Measurements from ENCODE around the gene MDM1. TPM values are rescaled to one million over a fixed set of nuclear protein-coding genes. Genes with fewer than 3 reads are reported as not detected.

Gene MDM1
- polyA plus RNA-seq, 4 donors = 2.9 to 12.8 (median 4.6) TPM

- H3K27ac ChIP-seq (ENCODE audit: low read depth in 1 of 3, low read length in 2 of 3) = no peak overlapping the region
- H3K4me3 ChIP-seq (ENCODE audit: low read depth in 1 of 3, low read length in 3 of 3) = no peak overlapping the region
- DNase-seq = no peak
- FAIRE-seq = no peak
- H3K4me1 ChIP-seq (ENCODE audit: control insufficient read depth in 3 of 3, insufficient read depth in 2 of 3, low read depth in 1 of 3, low read length in 2 of 3) = no peaks in the 10 kb centered on the region
- H3K27me3 ChIP-seq (ENCODE audit: control insufficient read depth in 3 of 3, insufficient read depth in 3 of 3, low read length in 3 of 3) = no peaks in the 10 kb centered on the region
- H3K9me3 ChIP-seq (ENCODE audit: control insufficient read depth in 2 of 2, insufficient read depth in 1 of 2, low read depth in 1 of 2, low read length in 1 of 2) = no peaks in the 10 kb centered on the region
- no peaks in the 10 kb centered on the region for H3K36me3 ChIP-seq (ENCODE audit: control insufficient read depth in 3 of 3, insufficient read depth in 2 of 3, low read depth in 1 of 3, low read length in 3 of 3)
- 51 to 69% (median 66%) methylated on average over 3 of the region's 3 CpGs for WGBS, 3 donors
Measured at GRCh38 chr12:68259318-68259940, 72.7 kb downstream of the MDM1 start.

GRCh38 chr12:68253504-68253903 lies 78.7 kb downstream of the MDM1 start, which contains the start of gene IL22:
IL22 (minus strand) TSS chr12:68253604; CDS start chr12:68253448, 156 bp downstream.
- 83 to 89% (median 88%) methylated on average over 7 of the region's 7 CpGs for WGBS, 3 donors
- H3K4me1 ChIP-seq (ENCODE audit: control insufficient read depth in 3 of 3, insufficient read depth in 2 of 3, low read depth in 1 of 3, low read length in 2 of 3) = no peaks in the 10 kb centered on the region
- no peak within 1 kb of the TSS for H3K27ac ChIP-seq (ENCODE audit: low read depth in 1 of 3, low read length in 2 of 3)
- no peak within 1 kb of the TSS for H3K4me3 ChIP-seq (ENCODE audit: low read depth in 1 of 3, low read length in 3 of 3)
- H3K27me3 ChIP-seq (ENCODE audit: control insufficient read depth in 3 of 3, insufficient read depth in 3 of 3, low read length in 3 of 3) = peaks cover 0 to 4% (median 0%) of the 10 kb centered on the region in 3 donors
- no peaks in the 10 kb centered on the region for H3K36me3 ChIP-seq (ENCODE audit: control insufficient read depth in 3 of 3, insufficient read depth in 2 of 3, low read depth in 1 of 3, low read length in 3 of 3)
- DNase-seq (no peak), FAIRE-seq (no peak)
- H3K9me3 ChIP-seq (ENCODE audit: control insufficient read depth in 2 of 2, insufficient read depth in 1 of 2, low read depth in 1 of 2, low read length in 1 of 2) = no peaks in the 10 kb centered on the region

DNA sequence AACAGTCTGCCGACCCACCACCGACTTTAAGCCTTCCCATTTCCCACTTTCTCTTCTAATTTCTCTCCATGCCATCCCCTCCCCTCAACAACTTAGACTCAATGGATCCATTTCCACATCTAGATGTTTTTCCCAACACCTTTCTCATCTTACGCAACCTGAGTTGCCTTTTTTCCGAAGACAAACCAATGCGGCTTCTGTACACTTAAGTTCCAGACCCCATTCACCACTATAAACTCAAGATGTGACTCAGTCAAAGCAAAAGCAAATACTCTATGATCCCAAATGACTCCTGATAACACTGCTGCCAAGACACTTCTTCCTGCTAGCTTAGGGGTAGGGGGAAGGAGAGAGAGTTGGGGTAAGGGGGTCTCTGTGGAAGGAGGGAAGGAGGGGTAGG lies 80.1 kb downstream of the MDM1 start:
- Histone ChIP-seq H3K4me3 (ENCODE audit: low read depth in 1 of 3, low read length in 3 of 3) (no peak overlapping the region), H3K36me3 (ENCODE audit: control insufficient read depth in 3 of 3, insufficient read depth in 2 of 3, low read depth in 1 of 3, low read length in 3 of 3) (no peaks in the 10 kb centered on the region), H3K27ac (ENCODE audit: low read depth in 1 of 3, low read length in 2 of 3) (no peak overlapping the region), H3K9me3 (ENCODE audit: control insufficient read depth in 2 of 2, insufficient read depth in 1 of 2, low read depth in 1 of 2, low read length in 1 of 2) (no peaks in the 10 kb centered on the region), H3K27me3 (ENCODE audit: control insufficient read depth in 3 of 3, insufficient read depth in 3 of 3, low read length in 3 of 3) (peaks cover 0 to 4% (median 0%) of the 10 kb centered on the region in 3 donors), H3K4me1 (ENCODE audit: control insufficient read depth in 3 of 3, insufficient read depth in 2 of 3, low read depth in 1 of 3, low read length in 2 of 3) (no peaks in the 10 kb centered on the region)
- 88 to 92% (median 92%) methylated on average over 5 of the region's 5 CpGs for whole genome bisulfite sequencing, 3 donors
- FAIRE-seq = no peak
- no peak for DNase-seq

GRCh38 chr12:68250454-68250853 lies 81.7 kb downstream of the MDM1 start:
- no peak overlapping the region for H3K27ac ChIP-seq (ENCODE audit: low read depth in 1 of 3, low read length in 2 of 3)
- no peaks in the 10 kb centered on the region for H3K4me1 ChIP-seq (ENCODE audit: control insufficient read depth in 3 of 3, insufficient read depth in 2 of 3, low read depth in 1 of 3, low read length in 2 of 3)
- H3K27me3 ChIP-seq (ENCODE audit: control insufficient read depth in 3 of 3, insufficient read depth in 3 of 3, low read length in 3 of 3) = peaks cover 0 to 4% (median 0%) of the 10 kb centered on the region in 3 donors
- no peaks in the 10 kb centered on the region for H3K36me3 ChIP-seq (ENCODE audit: control insufficient read depth in 3 of 3, insufficient read depth in 2 of 3, low read depth in 1 of 3, low read length in 3 of 3)
- WGBS, 3 donors = 64 to 78% (median 66%) methylated on average over 3 of the region's 3 CpGs
- DNase-seq = no peak
- FAIRE-seq = no peak
- no peaks in the 10 kb centered on the region for H3K9me3 ChIP-seq (ENCODE audit: control insufficient read depth in 2 of 2, insufficient read depth in 1 of 2, low read depth in 1 of 2, low read length in 1 of 2)
- no peak overlapping the region for H3K4me3 ChIP-seq (ENCODE audit: low read depth in 1 of 3, low read length in 3 of 3)

DNA sequence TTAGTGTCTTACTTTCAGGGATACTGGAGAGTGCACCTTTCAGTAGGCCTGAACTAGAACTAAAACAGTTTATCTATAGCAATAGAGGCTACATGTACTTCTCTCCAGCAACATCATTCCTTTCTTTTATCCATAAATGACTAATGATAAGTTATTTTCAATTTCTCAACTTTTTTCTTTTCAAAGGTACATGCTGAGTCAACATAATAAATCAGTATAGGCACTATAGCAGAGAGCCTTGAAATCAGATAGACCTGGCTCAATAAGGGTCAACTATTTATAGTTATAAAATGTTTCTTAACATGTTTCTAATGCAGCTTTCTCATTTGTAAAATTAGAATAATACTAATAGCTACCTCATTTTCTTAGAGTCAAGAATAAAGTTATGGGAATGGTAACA lies 84.4 kb downstream of the MDM1 start:
- Histone ChIP-seq H3K9me3 (ENCODE audit: control insufficient read depth in 2 of 2, insufficient read depth in 1 of 2, low read depth in 1 of 2, low read length in 1 of 2) (no peaks in the 10 kb centered on the region), H3K27ac (ENCODE audit: low read depth in 1 of 3, low read length in 2 of 3) (no peak overlapping the region), H3K36me3 (ENCODE audit: control insufficient read depth in 3 of 3, insufficient read depth in 2 of 3, low read depth in 1 of 3, low read length in 3 of 3) (no peaks in the 10 kb centered on the region), H3K4me1 (ENCODE audit: control insufficient read depth in 3 of 3, insufficient read depth in 2 of 3, low read depth in 1 of 3, low read length in 2 of 3) (no peaks in the 10 kb centered on the region), H3K27me3 (ENCODE audit: control insufficient read depth in 3 of 3, insufficient read depth in 3 of 3, low read length in 3 of 3) (peaks cover 0 to 4% (median 0%) of the 10 kb centered on the region in 3 donors), H3K4me3 (ENCODE audit: low read depth in 1 of 3, low read length in 3 of 3) (no peak overlapping the region)
- DNase-seq (no peak), FAIRE-seq (no peak)

DNA sequence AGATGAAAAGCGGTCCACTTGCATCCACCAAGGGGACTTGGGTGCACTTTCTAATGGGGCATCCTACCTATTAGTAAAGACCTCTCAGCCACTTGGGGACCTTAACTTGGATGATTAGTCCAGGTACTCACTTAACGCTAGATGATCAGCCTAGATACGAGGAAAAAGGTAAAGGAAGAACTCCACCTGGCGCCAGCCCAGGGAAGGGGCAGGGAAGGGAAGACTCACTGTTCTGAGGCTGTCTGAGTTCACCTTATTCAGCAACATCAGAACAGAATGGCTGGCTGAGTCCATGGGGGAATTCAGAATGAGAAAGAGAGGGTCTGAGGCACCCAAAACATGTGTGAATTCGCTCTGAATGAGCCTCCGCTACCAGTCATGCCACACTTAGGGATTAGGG lies 85.8 kb downstream of the MDM1 start:
- no peak for FAIRE-seq
- Histone ChIP-seq H3K27me3 (ENCODE audit: control insufficient read depth in 3 of 3, insufficient read depth in 3 of 3, low read length in 3 of 3) (no peaks in the 10 kb centered on the region), H3K27ac (ENCODE audit: low read depth in 1 of 3, low read length in 2 of 3) (peak overlapping the region in 1 of 3 donors; percentile 38), H3K36me3 (ENCODE audit: control insufficient read depth in 3 of 3, insufficient read depth in 2 of 3, low read depth in 1 of 3, low read length in 3 of 3) (no peaks in the 10 kb centered on the region), H3K9me3 (ENCODE audit: control insufficient read depth in 2 of 2, insufficient read depth in 1 of 2, low read depth in 1 of 2, low read length in 1 of 2) (no peaks in the 10 kb centered on the region), H3K4me3 (ENCODE audit: low read depth in 1 of 3, low read length in 3 of 3) (no peak overlapping the region), H3K4me1 (ENCODE audit: control insufficient read depth in 3 of 3, insufficient read depth in 2 of 3, low read depth in 1 of 3, low read length in 2 of 3) (no peaks in the 10 kb centered on the region)
- DNase-seq = no peak
- 90 to 93% (median 91%) methylated on average over 6 of the region's 6 CpGs for WGBS, 3 donors

- H3K27ac ChIP-seq (ENCODE audit: low read depth in 1 of 3, low read length in 2 of 3) = peak overlapping the region in 1 of 3 donors; percentile 57
- WGBS, 3 donors = 42 to 60% (median 58%) methylated on average over 6 of the region's 6 CpGs
- DNase-seq = peak in 1 of 2 donors; percentile 12
Measured at GRCh38 chr12:68245180-68246021, 86.8 kb downstream of the MDM1 start.

More at GRCh38 chr12:68245180-68246021, 86.8 kb downstream of the MDM1 start:
- no peaks in the 10 kb centered on the region for H3K36me3 ChIP-seq (ENCODE audit: control insufficient read depth in 3 of 3, insufficient read depth in 2 of 3, low read depth in 1 of 3, low read length in 3 of 3)
- H3K27me3 ChIP-seq (ENCODE audit: control insufficient read depth in 3 of 3, insufficient read depth in 3 of 3, low read length in 3 of 3) = no peaks in the 10 kb centered on the region
- H3K4me1 ChIP-seq (ENCODE audit: control insufficient read depth in 3 of 3, insufficient read depth in 2 of 3, low read depth in 1 of 3, low read length in 2 of 3) = peaks cover 0 to 6% (median 0%) of the 10 kb centered on the region in 3 donors
- H3K9me3 ChIP-seq (ENCODE audit: control insufficient read depth in 2 of 2, insufficient read depth in 1 of 2, low read depth in 1 of 2, low read length in 1 of 2) = no peaks in the 10 kb centered on the region
- peak overlapping the region in 1 of 3 donors; percentile 26 for H3K4me3 ChIP-seq (ENCODE audit: low read depth in 1 of 3, low read length in 3 of 3)
- no peak for FAIRE-seq

Measured in small intestine (tissue), 7 donors.